HEK293 (cell line): ENCODE measurements around the gene NHLRC3.

Source experiments
- CTCF ChIP-seq: fragments of 450-650 bp; formaldehyde crosslinking; IDR thresholded peaks from 2 replicates; pipeline ENCODE4 v1.5.1; 2016; ENCODE audit warnings: missing biosample characterization, missing genetic modification characterization
- SP3 ChIP-seq: fragments of 450-650 bp; formaldehyde crosslinking; IDR thresholded peaks from 2 replicates; pipeline ENCODE4 v1.5.1; 2016; ENCODE audit warnings: missing biosample characterization, missing genetic modification characterization
- ZBTB7A ChIP-seq: fragments of 450-650 bp; formaldehyde crosslinking; IDR thresholded peaks from 2 replicates; pipeline ENCODE4 v1.5.1; 2016; ENCODE audit warnings: low read depth, missing biosample characterization, missing genetic modification characterization
- ZNF37A ChIP-seq: fragments of 450-650 bp; IDR thresholded peaks from 2 replicates; pipeline ENCODE4 v1.5.1; 2018; ENCODE audit warnings: missing biosample characterization, missing genetic modification characterization
- ZSCAN23 ChIP-seq: fragments of 450-650 bp; formaldehyde crosslinking; IDR thresholded peaks from 2 replicates; pipeline ENCODE4 v1.5.1; 2016; ENCODE audit warnings: missing biosample characterization, missing genetic modification characterization

DNA sequence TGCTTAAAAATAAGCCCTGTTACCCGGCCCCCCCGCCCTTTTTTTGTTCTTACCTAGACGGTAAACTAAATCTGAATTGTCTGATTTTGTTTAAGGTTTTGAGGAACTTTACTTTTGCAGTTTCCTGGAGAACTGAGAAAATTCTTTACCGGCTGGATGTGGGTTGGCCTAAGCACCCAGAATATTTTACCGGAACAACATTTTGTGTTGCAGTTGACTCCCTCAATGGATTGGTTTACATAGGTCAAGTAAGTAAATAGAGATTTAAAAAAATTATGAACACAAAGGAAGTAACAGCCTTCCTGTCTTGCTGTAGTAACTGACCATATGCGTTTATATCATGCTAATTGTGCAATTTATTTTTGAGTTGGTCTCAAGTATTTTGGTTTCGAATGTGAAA lies 785 bp downstream of the NHLRC3 start:
- TF ChIP-seq CTCF (tag by site-specific recombination), result no peak
- no peak for TF ChIP-seq SP3 (tag by site-specific recombination)
- no peak for TF ChIP-seq ZBTB7A (tag by site-specific recombination)
- no peak for TF ChIP-seq ZSCAN23 (tag by site-specific recombination)
- no peak for TF ChIP-seq ZNF37A (tag by site-specific recombination)
